GM18526 (cell line): ENCODE data around the gene CYP19A1.

Experiments used
- POLR2A ChIP-seq: IDR thresholded peaks from 3 replicates; pipeline ENCODE4 v1.6.1; 2011; ENCODE audit not compliant: insufficient read length; ENCODE audit errors: extremely low read depth

Gene CYP19A1

DNA sequence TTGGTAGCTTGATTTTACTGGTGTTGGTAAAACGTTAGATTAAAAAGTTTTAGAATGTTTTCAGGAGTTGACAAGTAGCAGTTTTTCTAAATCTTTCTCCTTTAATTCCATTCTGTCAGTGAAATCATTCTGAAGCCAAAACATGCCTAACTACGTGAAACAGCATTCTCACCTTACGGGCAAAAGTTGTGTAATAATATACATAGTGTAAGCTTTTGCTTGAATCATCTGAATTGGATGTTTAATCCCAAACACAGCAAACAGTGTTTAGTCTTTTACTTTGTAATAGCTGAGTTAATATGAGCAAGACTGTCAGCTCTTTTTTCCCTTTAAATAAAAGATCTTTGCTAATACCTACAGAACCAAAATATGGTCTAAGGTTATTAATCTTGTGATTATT is 100.6 kb downstream of the CYP19A1 start:
- TF ChIP-seq POLR2A = no peak

- no peak for TF ChIP-seq POLR2A
These were observed 104.0 kb downstream of the CYP19A1 start for GRCh38 chr15:51234176-51234927.

GRCh38 chr15:51232581-51232980 is 105.8 kb downstream of the CYP19A1 start:
- TF ChIP-seq POLR2A = no peak

DNA sequence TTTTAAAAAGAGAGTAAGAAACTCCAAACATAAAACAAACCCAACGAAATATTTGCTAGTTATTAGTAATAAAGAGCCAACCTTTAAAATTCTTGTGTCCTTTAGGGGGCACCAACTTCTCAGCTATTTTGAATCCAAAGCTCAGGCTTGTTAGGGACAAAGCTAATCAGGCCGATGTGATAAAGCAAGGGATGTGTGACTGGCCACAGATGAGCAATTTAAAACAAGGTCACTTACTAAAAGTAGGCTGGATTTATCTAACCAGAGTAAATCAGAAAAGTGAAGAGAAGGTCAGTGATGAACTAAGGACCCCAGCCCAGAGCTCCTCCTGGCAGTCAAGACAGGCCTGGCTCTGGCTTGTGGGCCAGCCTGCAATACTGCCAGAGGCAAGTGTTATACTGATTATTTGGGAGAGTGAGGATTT is 108.5 kb downstream of the CYP19A1 start:
- TF ChIP-seq POLR2A = no peak

- no peak for TF ChIP-seq POLR2A
These were observed 110.3 kb downstream of the CYP19A1 start for GRCh38 chr15:51227940-51228732.

DNA sequence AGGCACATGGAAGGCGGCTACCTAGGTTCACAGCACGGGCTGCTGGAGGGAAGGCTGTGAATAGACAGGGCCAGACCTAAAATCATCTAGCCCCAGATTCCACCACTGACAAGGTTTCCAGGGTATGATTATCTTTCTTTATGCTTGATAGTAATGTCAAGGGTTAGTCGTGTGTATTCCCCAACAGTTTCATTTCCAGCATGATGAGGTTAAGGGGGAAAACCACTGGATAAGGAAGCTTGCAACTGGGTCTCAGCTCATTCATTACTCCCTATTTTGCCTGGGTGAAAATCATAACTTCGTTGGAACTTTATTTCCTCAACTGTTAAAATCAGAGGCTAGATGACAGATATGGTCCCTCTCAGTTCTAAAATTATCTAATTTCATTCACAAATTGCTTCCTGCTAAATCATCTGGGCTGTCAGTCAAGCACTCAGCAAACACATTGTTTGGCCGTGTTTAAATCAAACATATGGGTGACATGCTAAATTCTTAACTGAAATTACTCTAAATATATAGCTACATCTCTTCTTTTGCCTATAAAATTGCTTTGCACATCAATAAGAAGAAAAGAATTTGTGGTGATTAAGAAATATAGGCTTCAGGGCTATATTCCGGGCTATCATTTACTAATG is 111.7 kb downstream of the CYP19A1 start:
- TF ChIP-seq POLR2A = no peak

DNA sequence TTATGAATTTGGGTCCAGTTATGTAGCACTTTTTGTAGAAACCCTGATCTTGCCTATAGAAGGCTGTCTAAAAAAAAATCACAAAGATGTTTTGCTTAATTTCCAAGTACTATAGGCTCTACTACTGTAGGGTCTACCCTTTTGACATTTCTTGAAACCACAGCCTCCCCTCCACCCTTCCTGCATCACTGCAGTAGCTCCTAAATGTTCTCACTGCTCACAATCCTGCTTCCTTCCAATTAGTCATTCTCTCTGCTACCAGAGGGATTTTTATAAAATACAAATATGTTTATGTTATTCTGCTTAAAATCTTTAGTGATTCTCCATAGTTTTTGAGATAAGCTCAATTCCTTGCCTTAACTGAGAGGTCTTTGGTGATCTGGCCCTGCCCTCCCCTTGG is 114.0 kb downstream of the CYP19A1 start:
- TF ChIP-seq POLR2A = no peak

DNA sequence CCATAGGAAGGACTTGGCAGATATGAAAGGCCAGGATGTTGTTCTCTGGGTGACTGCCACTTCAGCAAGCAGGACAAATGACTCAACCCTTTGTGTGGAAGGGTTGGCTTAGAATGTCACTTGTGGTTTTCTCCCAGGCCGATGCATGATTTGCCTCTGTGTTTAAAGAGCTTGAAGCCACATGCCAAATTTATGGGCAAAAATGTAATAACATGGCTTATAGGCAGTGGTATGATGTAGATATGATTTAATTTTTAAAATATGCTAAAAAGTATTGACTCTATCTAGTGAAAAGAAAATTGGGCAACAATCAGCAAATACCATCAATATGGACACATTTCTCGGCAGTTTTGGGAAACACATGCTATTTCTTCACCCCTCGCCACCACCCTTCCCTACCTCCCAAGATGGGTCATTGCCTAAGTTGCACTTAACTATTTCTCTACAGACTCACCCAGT is 114.6 kb downstream of the CYP19A1 start:
- no peak for TF ChIP-seq POLR2A

DNA sequence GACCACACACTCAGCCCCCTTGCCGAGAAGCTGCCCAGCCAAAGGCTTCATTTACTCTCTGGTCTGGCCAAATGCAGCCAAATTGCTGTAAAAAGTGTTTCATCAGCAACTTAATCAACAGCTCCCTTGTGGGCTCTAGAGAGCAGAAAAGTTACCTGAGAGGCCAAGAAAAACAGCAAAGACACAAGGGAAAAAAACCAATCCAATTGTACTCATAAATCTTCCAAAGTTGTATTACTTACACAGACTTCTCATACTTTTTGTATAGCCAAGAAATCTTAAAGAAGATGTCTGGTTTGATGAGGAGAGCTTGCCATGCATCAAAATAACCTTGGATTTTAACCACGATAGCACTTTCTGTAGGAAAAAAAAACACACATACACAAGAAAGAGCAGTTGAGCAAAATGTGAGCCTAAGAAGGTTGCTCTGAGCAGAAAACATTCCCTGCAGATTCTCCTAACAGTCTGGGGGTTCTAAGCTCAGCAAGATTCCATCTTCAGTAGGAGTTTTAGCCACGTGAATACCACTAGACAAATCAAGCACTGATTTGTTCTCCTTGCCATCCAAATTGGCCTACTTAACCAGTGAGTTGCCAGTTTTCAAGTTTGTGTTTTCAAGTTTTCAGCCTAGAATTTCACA is 120.0 kb downstream of the CYP19A1 start:
- TF ChIP-seq POLR2A = no peak

DNA sequence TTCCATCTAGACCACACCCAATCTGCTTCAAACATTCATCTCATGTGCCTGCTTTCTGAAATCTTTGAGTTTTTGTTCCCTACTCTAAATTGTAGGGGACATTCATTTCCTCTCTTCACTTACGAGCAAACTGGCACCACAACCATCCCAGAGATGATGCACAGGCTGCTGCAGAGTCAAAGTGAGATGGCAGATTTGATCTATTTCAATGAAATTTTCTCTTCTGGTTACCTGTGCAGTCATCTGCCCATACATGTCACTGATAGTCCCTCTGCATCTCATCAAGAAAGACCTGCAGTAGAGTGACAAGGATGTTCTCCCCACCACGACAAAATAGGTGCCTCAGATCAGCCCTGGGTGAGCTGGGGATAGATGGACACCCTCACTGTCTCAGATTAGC is 125.5 kb downstream of the CYP19A1 start:
- no peak for TF ChIP-seq POLR2A

GRCh38 chr15:51212239-51212638 is 126.2 kb downstream of the CYP19A1 start:
- TF ChIP-seq POLR2A = no peak

- TF ChIP-seq POLR2A = no peak
These were observed 133.1 kb downstream of the CYP19A1 start for GRCh38 chr15:51205050-51205975.

- TF ChIP-seq POLR2A = no peak
These were observed 134.6 kb downstream of the CYP19A1 start for GRCh38 chr15:51203797-51204196.

- no peak for TF ChIP-seq POLR2A
These were observed 135.6 kb downstream of the CYP19A1 start for GRCh38 chr15:51202783-51203182.
